T-helper 2 cell (primary cell): Measurements from ENCODE around the gene RAB8B.

Experiments
- DNase-seq, 5 experiments: peaks; one replicate each; pipeline versions ENCODE4 v3.0.0 to v3.0.0-alpha.2; 2012 to 2022
- total RNA-seq, 2 donors: gene quantifications; one replicate each; lab custom pipeline; 2026; lab: John Stamatoyannopoulos, UW

Gene RAB8B
- 214 to 459 reads per million in 2 donors for total RNA-seq

DNA sequence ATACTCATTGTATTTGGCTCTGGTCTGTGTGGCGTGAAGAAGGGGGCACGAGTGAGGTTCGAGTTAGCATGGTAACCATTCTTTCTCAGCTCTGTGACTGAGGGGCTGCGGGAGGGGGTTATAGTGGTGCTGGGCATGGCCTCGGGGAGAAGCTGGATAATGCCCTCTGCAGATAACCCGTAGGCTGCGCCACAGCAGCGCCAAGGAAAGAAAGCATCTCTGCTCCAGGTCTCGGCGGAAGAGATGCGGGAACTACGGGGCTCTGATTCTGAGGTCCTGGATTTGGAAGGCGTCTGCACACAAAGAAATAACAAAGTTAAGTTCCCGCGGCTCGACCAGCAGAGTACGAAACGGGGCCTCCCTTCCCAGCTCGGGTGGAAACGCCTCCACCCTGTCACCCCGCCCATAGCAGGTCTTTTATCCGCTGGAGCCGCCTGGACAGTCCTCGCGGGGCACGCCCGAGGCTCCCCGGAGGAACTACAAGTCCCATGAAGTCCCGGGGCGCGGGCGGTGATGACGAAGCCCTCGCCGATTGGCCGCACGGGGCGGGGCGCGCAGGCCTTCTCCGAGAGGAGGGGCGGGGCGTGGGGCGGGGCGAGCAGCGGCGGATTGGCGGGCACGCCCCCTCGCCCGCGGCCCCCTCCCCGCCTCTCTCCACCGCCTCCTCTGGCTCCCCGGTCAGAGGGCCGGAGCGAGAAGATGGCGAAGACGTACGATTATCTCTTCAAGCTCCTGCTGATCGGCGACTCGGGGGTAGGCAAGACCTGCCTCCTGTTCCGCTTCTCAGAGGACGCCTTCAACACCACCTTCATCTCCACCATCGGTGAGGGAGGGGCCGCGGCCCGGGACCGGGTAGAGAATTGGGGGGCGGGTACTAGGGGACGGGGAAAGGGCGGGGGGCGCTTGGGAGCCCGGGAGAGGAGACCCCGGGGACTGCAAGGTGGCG is at the start of gene RAB8B:
Gene RAB8B (plus strand): TSS at position 681 of the 946 bp plus-strand sequence. CDS start 19 bp downstream, at position 700.
- peak; percentile 89 to 100 (median 98) for DNase-seq

GRCh38 chr15:63140936-63141335 is 48.5 kb upstream of the RAB8B start:
- DNase-seq, result no peak

DNA sequence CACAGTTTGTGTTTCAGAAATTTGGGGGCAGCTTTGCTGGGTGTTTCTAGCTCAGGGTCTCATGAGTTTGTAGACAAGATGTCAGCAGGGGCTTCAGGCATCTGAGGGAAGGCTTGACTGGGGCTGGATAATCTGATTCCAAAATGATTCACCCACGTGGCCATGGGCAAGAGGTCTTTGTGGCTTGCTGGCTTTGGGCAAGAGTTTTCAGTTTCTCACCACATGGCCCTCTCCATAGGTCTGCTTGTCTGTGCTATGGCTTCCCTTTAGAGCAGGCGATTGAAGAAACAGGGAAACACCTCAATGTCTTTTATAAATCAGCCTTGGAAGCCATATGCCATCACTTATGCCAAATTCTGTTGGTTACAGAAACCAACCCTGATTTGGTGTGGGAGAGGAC is 44.0 kb upstream of the RAB8B start:
- DNase-seq, result no peak

- no peak for DNase-seq
These were observed 42.7 kb upstream of the RAB8B start for GRCh38 chr15:63146684-63147083.

GRCh38 chr15:63151665-63152064 is 37.7 kb upstream of the RAB8B start:
- DNase-seq, result no peak

DNA sequence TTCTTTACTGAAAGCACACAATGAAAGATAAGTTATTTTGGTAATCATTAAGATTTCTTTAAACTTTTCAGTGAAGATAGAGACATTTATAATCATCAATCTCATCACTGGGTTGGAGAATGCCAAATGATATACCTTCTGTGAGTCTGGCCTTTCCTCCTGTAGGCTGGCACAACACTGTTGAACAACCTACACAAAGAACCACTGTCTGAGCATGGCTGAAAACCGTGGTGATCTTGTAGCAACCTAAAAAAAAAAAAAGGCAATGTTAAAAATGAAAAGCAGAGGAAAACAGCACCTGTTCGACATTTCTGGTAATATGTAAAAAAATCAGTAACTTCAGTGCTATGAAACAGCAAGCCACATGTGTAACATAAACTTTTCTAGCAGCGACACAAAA is 33.9 kb upstream of the RAB8B start:
- DNase-seq, result no peak

DNA sequence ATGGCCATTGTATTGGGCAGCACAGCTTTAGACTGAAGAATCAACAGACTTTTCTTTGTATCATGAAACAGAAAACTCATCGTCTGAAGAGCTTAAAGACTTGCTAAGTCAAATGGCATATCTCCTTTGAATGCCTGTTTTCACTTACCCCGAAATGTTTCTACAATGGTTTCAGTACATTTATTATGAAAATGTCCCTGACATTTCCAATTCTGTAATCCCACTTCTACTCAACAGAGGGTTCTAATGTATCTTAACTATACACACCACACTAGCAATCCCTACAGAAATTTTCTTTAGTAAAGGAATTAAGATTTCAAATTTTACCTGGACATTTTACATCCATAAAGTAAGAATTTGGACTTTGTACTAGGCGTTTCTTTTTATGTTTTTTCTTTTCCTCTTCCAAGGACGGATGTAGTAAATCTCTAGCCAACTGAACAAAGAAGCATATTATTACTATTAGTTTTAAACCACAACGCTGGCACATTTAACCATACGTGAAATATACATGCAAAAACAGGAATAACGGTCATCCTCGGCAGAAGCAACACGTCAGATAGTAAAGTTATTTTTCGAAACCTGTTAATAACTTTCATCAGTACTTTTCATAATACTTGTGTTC is 33.2 kb upstream of the RAB8B start:
- DNase-seq, result no peak

DNA sequence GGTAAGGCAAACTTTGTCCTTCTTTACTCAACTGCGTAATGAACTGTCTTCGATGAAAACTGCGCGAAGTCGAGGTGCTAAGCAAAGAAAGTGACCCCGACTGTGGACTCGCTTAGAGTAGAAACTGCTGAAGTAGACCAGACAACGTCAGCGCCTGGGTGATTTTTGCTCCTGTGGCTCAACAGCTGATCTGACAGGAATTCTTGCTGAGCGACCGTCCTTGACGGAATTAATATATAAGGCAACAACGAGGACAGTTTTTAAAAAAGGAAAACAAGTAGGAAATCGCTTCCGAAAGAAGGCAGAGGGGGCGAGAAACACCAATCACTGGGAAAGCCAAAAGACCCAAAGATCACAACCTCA is 32.7 kb upstream of the RAB8B start:
- peak in 2 of 5 experiments; percentile 4 to 38 for DNase-seq

- peak; percentile 69 to 96 (median 81) for DNase-seq
These were observed 32.1 kb upstream of the RAB8B start, which contains the start of gene RPS27L for GRCh38 chr15:63157118-63157843. Gene RPS27L (minus strand): TSS chr15:63157477. CDS start chr15:63157405, 72 bp downstream.

DNA sequence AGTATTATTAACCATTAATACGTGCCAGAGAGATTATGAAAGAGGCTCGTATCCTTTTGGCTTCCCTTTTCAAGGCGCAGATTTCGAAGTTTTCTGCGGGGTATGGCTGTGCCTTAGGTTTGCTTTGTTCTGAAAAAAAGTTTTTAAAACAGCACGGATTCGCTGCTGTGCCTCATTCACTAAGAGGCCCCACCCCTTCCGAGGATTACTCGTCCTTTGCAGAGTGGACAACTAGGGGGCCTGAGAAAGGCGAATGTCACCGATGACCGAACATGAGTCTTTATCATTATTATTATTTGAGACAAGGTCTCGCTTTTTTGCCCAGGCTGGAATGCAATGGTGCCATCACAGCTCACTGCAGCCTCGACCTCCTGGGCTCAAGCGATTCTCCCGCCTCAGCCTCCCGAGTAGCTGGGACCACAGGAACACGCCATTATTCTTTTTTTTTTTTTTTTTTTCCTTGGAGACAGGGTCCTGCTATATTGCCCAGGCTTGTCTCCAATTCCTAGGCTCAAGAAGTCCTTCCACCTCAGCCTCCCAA is 31.4 kb upstream of the RAB8B start:
- peak in 1 of 5 experiments; percentile 57 for DNase-seq

GRCh38 chr15:63160638-63161037 is 28.8 kb upstream of the RAB8B start:
- no peak for DNase-seq

GRCh38 chr15:63163217-63163616 is 26.2 kb upstream of the RAB8B start:
- DNase-seq, result no peak

GRCh38 chr15:63165166-63165859 is 24.1 kb upstream of the RAB8B start:
- no peak for DNase-seq

- DNase-seq, result no peak
These were observed 23.2 kb upstream of the RAB8B start for GRCh38 chr15:63166219-63166618.

- DNase-seq, result no peak
These were observed 19.6 kb upstream of the RAB8B start for GRCh38 chr15:63169788-63170187.

- no peak for DNase-seq
These were observed 17.0 kb upstream of the RAB8B start for GRCh38 chr15:63172376-63172775.

DNA sequence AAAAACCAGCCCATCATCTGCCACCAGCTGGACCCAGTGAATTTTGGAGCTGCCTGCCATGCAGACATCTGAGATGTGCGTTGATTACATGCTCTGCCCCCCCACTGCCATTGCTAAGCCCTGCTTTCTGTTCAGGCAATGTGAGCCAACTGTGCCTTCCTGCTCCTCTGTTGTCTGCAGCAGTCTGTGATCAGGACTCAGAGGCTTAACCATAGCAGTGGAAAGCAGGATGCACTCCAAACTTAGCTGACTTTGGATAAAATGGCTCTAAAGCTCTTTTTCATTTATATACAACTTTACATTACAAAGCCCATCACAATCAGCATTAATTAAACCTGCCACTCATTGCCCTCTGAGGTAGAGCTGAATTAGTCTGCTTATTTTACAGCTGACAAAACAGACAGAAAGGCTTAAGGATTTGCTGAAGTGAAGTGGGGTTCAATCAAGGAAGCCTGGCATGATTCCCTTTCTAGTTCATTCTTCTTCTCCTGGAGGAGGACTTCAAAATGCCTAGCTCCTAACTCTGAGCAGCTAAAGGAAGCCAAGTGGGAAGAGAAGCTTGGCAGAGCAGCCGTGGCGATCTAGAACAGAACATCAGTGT is 16.5 kb upstream of the RAB8B start:
- DNase-seq, result no peak

- no peak for DNase-seq
These were observed 13.1 kb upstream of the RAB8B start for GRCh38 chr15:63176302-63176701.

GRCh38 chr15:63178034-63178433 is 11.4 kb upstream of the RAB8B start:
- DNase-seq, result no peak

DNA sequence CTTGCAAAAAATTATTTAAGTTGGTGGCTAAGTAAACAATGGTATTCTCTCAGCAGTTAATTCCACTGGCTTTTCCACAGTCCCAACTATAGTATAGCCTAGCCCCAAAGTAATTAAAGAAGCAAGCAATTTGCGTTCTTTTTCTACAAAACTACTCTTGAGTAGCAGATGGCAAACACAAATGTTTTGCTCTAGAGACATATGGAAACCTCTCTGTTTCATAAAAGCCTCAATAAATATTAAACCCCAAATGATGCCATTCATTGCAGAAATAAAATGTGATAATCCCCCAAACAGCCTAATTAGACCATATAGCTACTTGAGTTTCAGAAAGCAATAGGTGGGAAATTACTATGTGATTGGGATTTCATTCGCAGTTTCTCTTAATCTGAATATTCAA is 8.7 kb upstream of the RAB8B start:
- DNase-seq, result no peak

DNA sequence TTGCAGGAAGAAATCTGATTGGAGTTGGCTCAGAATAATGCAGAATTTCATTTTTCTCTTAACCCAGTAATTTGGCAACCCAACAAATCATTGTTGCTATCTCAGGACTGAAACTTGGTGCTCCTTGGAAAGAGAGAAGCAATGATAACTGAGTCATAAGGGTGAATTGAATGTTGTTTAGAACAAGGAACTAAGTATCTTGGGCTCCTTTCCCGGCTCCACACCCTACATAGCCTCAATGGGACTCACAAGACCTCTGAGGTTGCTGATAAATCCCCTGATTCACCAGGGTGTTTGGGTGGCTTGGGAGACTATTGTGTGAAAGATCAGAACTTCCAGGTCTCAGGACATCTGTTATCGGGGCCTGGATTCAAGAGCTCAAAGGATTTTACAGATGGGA is 7.8 kb upstream of the RAB8B start:
- DNase-seq, result no peak

- no peak for DNase-seq
These were observed 4.2 kb upstream of the RAB8B start for GRCh38 chr15:63185206-63185605.
